ENCODE data around the gene NGF.

NGF gene

GRCh38 chr1:115257591-115257990 is 80.5 kb downstream of the NGF start:
- Histone ChIP-seq H3K4me3 (ENCODE audit: low read depth, low read length) (no peak overlapping the region), H3K4me1 (ENCODE audit: control insufficient read depth, insufficient read depth, low read length) (no peaks in the 10 kb centered on the region), H3K27me3 (ENCODE audit: control insufficient read depth, insufficient read depth, low read length) (no peaks in the 10 kb centered on the region), H3K27ac (ENCODE audit: low read depth, low read length) (no peak overlapping the region), H3K9ac (ENCODE audit: low read depth, low read length) (no peak overlapping the region), H3K36me3 (ENCODE audit: control insufficient read depth, insufficient read depth, low read length) (no peaks in the 10 kb centered on the region), H3K9me3 (ENCODE audit: control insufficient read depth, insufficient read depth, low read length) (0 out of 2 replicates have a peak, but pooled peaks cover 10% of the 10 kb centered on the region)

DNA sequence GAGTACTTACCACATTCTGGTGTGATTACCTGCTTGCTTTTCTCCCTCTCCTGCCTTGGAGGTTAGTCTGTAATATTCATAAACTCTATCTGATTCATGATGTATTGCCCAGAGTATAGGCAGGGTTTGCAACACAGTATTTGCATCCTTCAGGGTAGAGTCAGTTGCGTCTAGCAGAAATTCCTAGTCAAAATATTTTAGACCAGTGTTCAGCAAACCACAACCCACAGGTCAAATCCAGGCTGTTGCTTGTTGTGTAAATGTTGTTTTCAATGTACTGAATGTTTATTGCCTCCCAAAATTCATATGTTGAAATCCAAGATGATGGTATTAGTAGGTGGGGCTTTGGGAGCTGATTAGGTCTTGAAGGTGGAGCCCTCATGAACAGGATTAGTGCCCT is 82.9 kb downstream of the NGF start:
- Histone ChIP-seq H3K36me3 (ENCODE audit: control insufficient read depth, insufficient read depth, low read length) (no peaks in the 10 kb centered on the region), H3K9me3 (ENCODE audit: control insufficient read depth, insufficient read depth, low read length) (0 out of 2 replicates have a peak, but pooled peaks cover 10% of the 10 kb centered on the region), H3K27me3 (ENCODE audit: control insufficient read depth, insufficient read depth, low read length) (no peaks in the 10 kb centered on the region), H3K4me1 (ENCODE audit: control insufficient read depth, insufficient read depth, low read length) (no peaks in the 10 kb centered on the region), H3K9ac (ENCODE audit: low read depth, low read length) (no peak overlapping the region), H3K4me3 (ENCODE audit: low read depth, low read length) (no peak overlapping the region), H3K27ac (ENCODE audit: low read depth, low read length) (no peak overlapping the region)

DNA sequence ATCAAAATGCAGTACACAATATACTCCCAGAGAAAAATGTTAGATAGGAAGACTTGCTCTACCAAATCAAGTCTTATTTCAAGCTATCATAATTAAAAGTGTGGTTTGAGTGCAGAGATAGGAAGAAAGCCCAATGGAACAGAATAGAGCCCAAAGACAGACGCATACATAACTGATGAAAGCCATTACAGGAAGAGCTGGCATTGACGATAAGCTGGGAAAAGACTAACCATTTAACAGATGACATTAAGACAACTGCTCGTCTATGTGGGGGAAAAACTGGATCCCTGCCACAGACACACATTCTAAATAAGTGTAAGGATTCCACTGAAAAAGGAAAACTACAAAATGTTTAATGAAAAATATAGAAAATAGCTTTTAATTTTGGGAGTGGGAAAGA is 85.5 kb downstream of the NGF start:
- no peaks in the 10 kb centered on the region for H3K27me3 ChIP-seq (ENCODE audit: control insufficient read depth, insufficient read depth, low read length)
- no peaks in the 10 kb centered on the region for H3K4me1 ChIP-seq (ENCODE audit: control insufficient read depth, insufficient read depth, low read length)
- no peak overlapping the region for H3K4me3 ChIP-seq (ENCODE audit: low read depth, low read length)
- H3K27ac ChIP-seq (ENCODE audit: low read depth, low read length), result no peak overlapping the region
- no peaks in the 10 kb centered on the region for H3K36me3 ChIP-seq (ENCODE audit: control insufficient read depth, insufficient read depth, low read length)
- H3K9me3 ChIP-seq (ENCODE audit: control insufficient read depth, insufficient read depth, low read length), result no peaks in the 10 kb centered on the region
- no peak overlapping the region for H3K9ac ChIP-seq (ENCODE audit: low read depth, low read length)

DNA sequence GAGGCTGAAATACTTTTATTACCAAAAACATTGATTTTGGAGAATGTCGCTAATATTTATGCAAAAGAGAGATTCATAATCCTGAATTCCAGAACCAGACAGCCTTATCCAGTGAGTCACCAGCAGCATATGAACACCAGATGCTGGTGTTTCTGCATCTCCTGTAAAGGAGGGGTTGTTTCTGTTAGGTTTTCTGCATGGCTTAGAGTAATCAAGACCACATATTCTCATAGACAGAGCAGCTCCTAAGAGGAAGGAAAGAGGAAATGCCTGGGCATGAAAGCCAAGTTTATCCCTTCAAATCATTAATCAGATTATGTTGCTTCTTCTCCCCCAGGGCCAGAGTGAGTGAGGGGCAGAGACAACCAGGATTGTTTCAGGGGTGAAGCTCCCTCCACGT is 86.2 kb downstream of the NGF start:
- Histone ChIP-seq H3K36me3 (ENCODE audit: control insufficient read depth, insufficient read depth, low read length) (no peaks in the 10 kb centered on the region), H3K27ac (ENCODE audit: low read depth, low read length) (no peak overlapping the region), H3K9ac (ENCODE audit: low read depth, low read length) (no peak overlapping the region), H3K9me3 (ENCODE audit: control insufficient read depth, insufficient read depth, low read length) (no peaks in the 10 kb centered on the region), H3K4me3 (ENCODE audit: low read depth, low read length) (no peak overlapping the region), H3K27me3 (ENCODE audit: control insufficient read depth, insufficient read depth, low read length) (no peaks in the 10 kb centered on the region), H3K4me1 (ENCODE audit: control insufficient read depth, insufficient read depth, low read length) (no peaks in the 10 kb centered on the region)

DNA sequence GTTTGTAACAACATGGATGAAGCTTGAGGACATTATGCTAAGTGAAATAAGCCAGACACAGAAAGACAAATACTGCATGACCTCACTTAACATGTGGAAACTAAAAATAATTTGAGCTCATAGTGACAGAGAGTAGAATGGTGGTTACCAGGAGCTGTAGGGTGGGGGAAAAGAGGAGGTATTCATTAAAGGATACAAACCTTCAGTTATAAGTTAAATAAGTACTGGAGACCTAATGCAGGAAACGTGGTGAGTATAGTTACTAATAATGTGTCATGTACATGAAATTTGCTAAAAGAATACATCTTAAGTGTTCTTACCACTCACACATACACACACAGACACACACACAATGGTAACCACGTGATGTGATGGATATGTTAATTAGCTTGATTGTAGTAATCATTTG is 86.7 kb downstream of the NGF start:
- Histone ChIP-seq H3K27ac (ENCODE audit: low read depth, low read length) (no peak overlapping the region), H3K27me3 (ENCODE audit: control insufficient read depth, insufficient read depth, low read length) (no peaks in the 10 kb centered on the region), H3K9me3 (ENCODE audit: control insufficient read depth, insufficient read depth, low read length) (no peaks in the 10 kb centered on the region), H3K4me1 (ENCODE audit: control insufficient read depth, insufficient read depth, low read length) (no peaks in the 10 kb centered on the region), H3K36me3 (ENCODE audit: control insufficient read depth, insufficient read depth, low read length) (no peaks in the 10 kb centered on the region), H3K4me3 (ENCODE audit: low read depth, low read length) (no peak overlapping the region), H3K9ac (ENCODE audit: low read depth, low read length) (no peak overlapping the region)

GRCh38 chr1:115246526-115246925 is 91.5 kb downstream of the NGF start:
- H3K4me3 ChIP-seq (ENCODE audit: low read depth, low read length), result no peak overlapping the region
- H3K9ac ChIP-seq (ENCODE audit: low read depth, low read length), result no peak overlapping the region
- no peaks in the 10 kb centered on the region for H3K9me3 ChIP-seq (ENCODE audit: control insufficient read depth, insufficient read depth, low read length)
- H3K36me3 ChIP-seq (ENCODE audit: control insufficient read depth, insufficient read depth, low read length), result no peaks in the 10 kb centered on the region
- no peaks in the 10 kb centered on the region for H3K27me3 ChIP-seq (ENCODE audit: control insufficient read depth, insufficient read depth, low read length)
- H3K4me1 ChIP-seq (ENCODE audit: control insufficient read depth, insufficient read depth, low read length), result no peaks in the 10 kb centered on the region
- H3K27ac ChIP-seq (ENCODE audit: low read depth, low read length), result no peak overlapping the region

GRCh38 chr1:115245227-115245626 is 92.8 kb downstream of the NGF start:
- Histone ChIP-seq H3K4me3 (ENCODE audit: low read depth, low read length) (no peak overlapping the region), H3K36me3 (ENCODE audit: control insufficient read depth, insufficient read depth, low read length) (no peaks in the 10 kb centered on the region), H3K9ac (ENCODE audit: low read depth, low read length) (no peak overlapping the region), H3K4me1 (ENCODE audit: control insufficient read depth, insufficient read depth, low read length) (no peaks in the 10 kb centered on the region), H3K27ac (ENCODE audit: low read depth, low read length) (no peak overlapping the region), H3K27me3 (ENCODE audit: control insufficient read depth, insufficient read depth, low read length) (no peaks in the 10 kb centered on the region), H3K9me3 (ENCODE audit: control insufficient read depth, insufficient read depth, low read length) (no peaks in the 10 kb centered on the region)

DNA sequence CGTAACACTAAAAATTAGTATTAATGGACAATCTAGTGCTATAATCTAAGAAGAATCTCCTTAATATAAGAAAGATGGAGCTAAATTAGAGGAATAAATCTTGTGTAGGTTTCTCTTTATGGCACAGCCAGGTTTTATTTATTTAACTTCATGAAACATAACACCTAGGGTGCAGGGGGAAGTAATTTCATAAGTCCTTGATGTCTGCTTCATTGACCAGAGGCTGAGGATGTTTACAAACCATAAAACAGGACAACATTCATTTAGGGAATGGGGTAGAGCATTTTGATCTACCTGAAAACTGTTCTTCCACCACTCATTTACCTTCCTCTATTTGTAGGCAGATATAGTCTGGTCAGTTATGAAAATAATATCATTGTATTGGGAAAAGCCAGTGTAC is 95.5 kb downstream of the NGF start:
- H3K36me3 ChIP-seq (ENCODE audit: control insufficient read depth, insufficient read depth, low read length), result no peaks in the 10 kb centered on the region
- no peaks in the 10 kb centered on the region for H3K9me3 ChIP-seq (ENCODE audit: control insufficient read depth, insufficient read depth, low read length)
- no peaks in the 10 kb centered on the region for H3K27me3 ChIP-seq (ENCODE audit: control insufficient read depth, insufficient read depth, low read length)
- H3K9ac ChIP-seq (ENCODE audit: low read depth, low read length), result no peak overlapping the region
- H3K4me1 ChIP-seq (ENCODE audit: control insufficient read depth, insufficient read depth, low read length), result no peaks in the 10 kb centered on the region
- no peak overlapping the region for H3K27ac ChIP-seq (ENCODE audit: low read depth, low read length)
- no peak overlapping the region for H3K4me3 ChIP-seq (ENCODE audit: low read depth, low read length)

DNA sequence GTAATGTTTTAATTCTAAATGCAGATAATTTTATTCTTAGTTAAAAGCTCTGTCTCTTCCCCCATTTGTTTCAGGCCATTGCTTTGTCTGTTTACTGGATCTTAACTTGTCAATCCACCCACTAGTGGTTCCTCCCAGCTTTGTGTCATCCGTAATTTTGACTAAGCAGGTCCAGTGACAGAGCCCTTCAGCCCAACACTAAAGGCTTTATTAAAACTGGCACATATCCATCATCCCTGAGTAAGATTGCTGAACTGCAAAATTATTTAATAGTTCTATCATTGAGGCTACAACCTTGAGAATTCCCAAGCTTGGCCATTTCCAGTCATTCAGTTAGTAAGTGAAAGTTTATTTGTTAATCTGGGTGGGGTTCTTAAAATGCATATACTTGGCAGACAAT is 96.7 kb downstream of the NGF start:
- Histone ChIP-seq H3K9ac (ENCODE audit: low read depth, low read length) (no peak overlapping the region), H3K9me3 (ENCODE audit: control insufficient read depth, insufficient read depth, low read length) (no peaks in the 10 kb centered on the region), H3K36me3 (ENCODE audit: control insufficient read depth, insufficient read depth, low read length) (no peaks in the 10 kb centered on the region), H3K27me3 (ENCODE audit: control insufficient read depth, insufficient read depth, low read length) (no peaks in the 10 kb centered on the region), H3K27ac (ENCODE audit: low read depth, low read length) (no peak overlapping the region), H3K4me1 (ENCODE audit: control insufficient read depth, insufficient read depth, low read length) (no peaks in the 10 kb centered on the region), H3K4me3 (ENCODE audit: low read depth, low read length) (no peak overlapping the region)

DNA sequence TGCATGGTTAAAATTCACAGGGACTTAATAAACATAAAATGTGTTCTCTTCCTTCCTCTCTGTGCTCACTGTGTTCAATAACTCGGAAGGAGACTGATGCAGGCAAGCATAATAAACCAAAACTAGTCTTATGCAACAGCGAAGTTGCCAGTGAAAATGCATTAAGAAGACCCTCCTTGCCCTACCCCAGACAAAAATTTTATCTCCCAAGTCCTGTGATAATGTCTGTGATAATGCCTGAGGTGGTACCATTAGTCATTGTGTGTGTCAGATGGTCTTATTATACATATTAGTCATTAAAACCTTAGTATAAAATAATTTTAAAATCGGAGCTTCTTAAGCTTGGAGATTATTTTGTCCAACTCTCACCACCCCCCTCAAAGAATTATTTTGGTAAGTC is 97.8 kb downstream of the NGF start:
- H3K4me3 ChIP-seq (ENCODE audit: low read depth, low read length), result no peak overlapping the region
- no peak overlapping the region for H3K27ac ChIP-seq (ENCODE audit: low read depth, low read length)
- H3K9me3 ChIP-seq (ENCODE audit: control insufficient read depth, insufficient read depth, low read length), result no peaks in the 10 kb centered on the region
- no peaks in the 10 kb centered on the region for H3K27me3 ChIP-seq (ENCODE audit: control insufficient read depth, insufficient read depth, low read length)
- H3K4me1 ChIP-seq (ENCODE audit: control insufficient read depth, insufficient read depth, low read length), result no peaks in the 10 kb centered on the region
- no peaks in the 10 kb centered on the region for H3K36me3 ChIP-seq (ENCODE audit: control insufficient read depth, insufficient read depth, low read length)
- no peak overlapping the region for H3K9ac ChIP-seq (ENCODE audit: low read depth, low read length)

DNA sequence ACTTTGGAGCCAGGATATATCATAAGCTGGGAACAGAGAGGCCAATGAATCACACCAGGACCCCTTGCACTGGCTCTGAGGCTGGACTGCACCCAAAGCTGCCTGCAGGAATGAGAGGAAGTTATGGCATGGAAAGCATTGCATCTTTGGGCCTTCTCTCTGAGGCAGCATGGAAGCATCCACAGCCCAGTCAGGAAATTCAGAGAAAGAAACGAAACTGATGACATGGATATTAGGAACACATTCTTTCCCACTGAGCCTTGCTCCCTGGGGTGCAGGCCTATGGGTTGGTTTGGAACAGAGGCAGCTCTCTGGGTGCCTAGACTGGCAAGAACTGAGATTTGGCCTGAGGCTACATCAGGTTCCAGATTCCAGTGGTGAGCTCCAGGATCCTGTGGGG is 98.6 kb downstream of the NGF start:
- Histone ChIP-seq H3K27me3 (ENCODE audit: control insufficient read depth, insufficient read depth, low read length) (no peaks in the 10 kb centered on the region), H3K36me3 (ENCODE audit: control insufficient read depth, insufficient read depth, low read length) (no peaks in the 10 kb centered on the region), H3K4me3 (ENCODE audit: low read depth, low read length) (no peak overlapping the region), H3K9me3 (ENCODE audit: control insufficient read depth, insufficient read depth, low read length) (no peaks in the 10 kb centered on the region), H3K9ac (ENCODE audit: low read depth, low read length) (no peak overlapping the region), H3K27ac (ENCODE audit: low read depth, low read length) (no peak overlapping the region), H3K4me1 (ENCODE audit: control insufficient read depth, insufficient read depth, low read length) (no peaks in the 10 kb centered on the region)

DNA sequence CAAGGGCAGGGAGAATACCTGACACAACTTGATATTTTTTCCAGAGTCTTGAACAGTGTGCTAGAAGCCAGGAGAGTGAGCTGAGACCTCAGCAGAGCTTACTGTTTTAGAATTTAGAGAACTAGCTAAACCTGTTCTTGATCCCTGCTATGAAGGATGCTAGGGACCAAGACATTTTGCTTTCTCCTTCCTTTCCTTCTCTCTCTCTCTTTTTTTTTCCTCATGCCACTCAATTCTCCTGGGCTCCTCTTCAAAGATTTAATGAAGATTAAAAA is 99.0 kb downstream of the NGF start:
- H3K9ac ChIP-seq (ENCODE audit: low read depth, low read length), result no peak overlapping the region
- H3K27me3 ChIP-seq (ENCODE audit: control insufficient read depth, insufficient read depth, low read length), result no peaks in the 10 kb centered on the region

More for the DNA sequence above, 99.0 kb downstream of the NGF start:
- Histone ChIP-seq H3K9me3 (ENCODE audit: control insufficient read depth, insufficient read depth, low read length) (no peaks in the 10 kb centered on the region), H3K27ac (ENCODE audit: low read depth, low read length) (no peak overlapping the region), H3K4me1 (ENCODE audit: control insufficient read depth, insufficient read depth, low read length) (no peaks in the 10 kb centered on the region), H3K4me3 (ENCODE audit: low read depth, low read length) (no peak overlapping the region), H3K36me3 (ENCODE audit: control insufficient read depth, insufficient read depth, low read length) (no peaks in the 10 kb centered on the region)

Measured in HUES48 (cell line).